ENCODE results near the gene TYSND1.

Gene TYSND1

GRCh38 chr10:70122742-70123141 lies 23.8 kb downstream of the TYSND1 start:
- no peak; the same call in 1 of the 2 replicates for TF ChIP-seq MYC (IDR thresholded peaks at IDR 0.05; ENCODE audit: low read depth, low read length)
- TF ChIP-seq, protein P1, sequence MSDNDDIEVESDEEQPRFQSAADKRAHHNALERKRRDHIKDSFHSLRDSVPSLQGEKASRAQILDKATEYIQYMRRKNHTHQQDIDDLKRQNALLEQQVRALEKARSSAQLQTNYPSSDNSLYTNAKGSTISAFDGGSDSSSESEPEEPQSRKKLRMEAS (IDR thresholded peaks at IDR 0.05; ENCODE audit: low read depth, low read length) = no peak; the same call in 1 of the 2 replicates
- TF ChIP-seq, protein P2, sequence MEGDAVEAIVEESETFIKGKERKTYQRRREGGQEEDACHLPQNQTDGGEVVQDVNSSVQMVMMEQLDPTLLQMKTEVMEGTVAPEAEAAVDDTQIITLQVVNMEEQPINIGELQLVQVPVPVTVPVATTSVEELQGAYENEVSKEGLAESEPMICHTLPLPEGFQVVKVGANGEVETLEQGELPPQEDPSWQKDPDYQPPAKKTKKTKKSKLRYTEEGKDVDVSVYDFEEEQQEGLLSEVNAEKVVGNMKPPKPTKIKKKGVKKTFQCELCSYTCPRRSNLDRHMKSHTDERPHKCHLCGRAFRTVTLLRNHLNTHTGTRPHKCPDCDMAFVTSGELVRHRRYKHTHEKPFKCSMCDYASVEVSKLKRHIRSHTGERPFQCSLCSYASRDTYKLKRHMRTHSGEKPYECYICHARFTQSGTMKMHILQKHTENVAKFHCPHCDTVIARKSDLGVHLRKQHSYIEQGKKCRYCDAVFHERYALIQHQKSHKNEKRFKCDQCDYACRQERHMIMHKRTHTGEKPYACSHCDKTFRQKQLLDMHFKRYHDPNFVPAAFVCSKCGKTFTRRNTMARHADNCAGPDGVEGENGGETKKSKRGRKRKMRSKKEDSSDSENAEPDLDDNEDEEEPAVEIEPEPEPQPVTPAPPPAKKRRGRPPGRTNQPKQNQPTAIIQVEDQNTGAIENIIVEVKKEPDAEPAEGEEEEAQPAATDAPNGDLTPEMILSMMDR (IDR thresholded peaks at IDR 0.05; ENCODE audit: low read depth, low read length) = no peak
- no peak for TF ChIP-seq POLR2A (IDR thresholded peaks at IDR 0.05; ENCODE audit: extremely low read depth, insufficient read length)

GRCh38 chr10:70121281-70121949 lies 25.1 kb downstream of the TYSND1 start:
- TF ChIP-seq, protein P2 (IDR thresholded peaks at IDR 0.05; ENCODE audit: low read depth, low read length) = no peak
- no peak for TF ChIP-seq POLR2A (IDR thresholded peaks at IDR 0.05; ENCODE audit: extremely low read depth, insufficient read length)
- TF ChIP-seq, protein P1 (IDR thresholded peaks at IDR 0.05; ENCODE audit: low read depth, low read length) = no peak
- no peak for TF ChIP-seq MYC (IDR thresholded peaks at IDR 0.05; ENCODE audit: low read depth, low read length)
- H3K4me3 ChIP-seq (ENCODE audit: low read depth, low read length) = no peak overlapping the region
- DNase-seq (ENCODE audit: low read depth) = no peak

More at GRCh38 chr10:70122742-70123141, 23.8 kb downstream of the TYSND1 start:
- no peak overlapping the region for H3K4me3 ChIP-seq (ENCODE audit: low read depth, low read length)
- peak; percentile 94 for DNase-seq (ENCODE audit: low read depth)

- H3K4me3 ChIP-seq (ENCODE audit: low read depth, low read length) = no peak overlapping the region
- DNase-seq (ENCODE audit: low read depth) = no peak
- TF ChIP-seq, protein P1 (IDR thresholded peaks at IDR 0.05; ENCODE audit: low read depth, low read length) = no peak
- TF ChIP-seq POLR2A (IDR thresholded peaks at IDR 0.05; ENCODE audit: extremely low read depth, insufficient read length) (no peak), MYC (IDR thresholded peaks at IDR 0.05; ENCODE audit: low read depth, low read length) (no peak)
- TF ChIP-seq, protein P2 (IDR thresholded peaks at IDR 0.05; ENCODE audit: low read depth, low read length) = no peak
Observed at GRCh38 chr10:70120417-70120816, 26.1 kb downstream of the TYSND1 start.

GRCh38 chr10:70119623-70120022 lies 26.9 kb downstream of the TYSND1 start:
- no peak overlapping the region for H3K4me3 ChIP-seq (ENCODE audit: low read depth, low read length)
- TF ChIP-seq, protein P1 (IDR thresholded peaks at IDR 0.05; ENCODE audit: low read depth, low read length) = no peak
- TF ChIP-seq POLR2A (IDR thresholded peaks at IDR 0.05; ENCODE audit: extremely low read depth, insufficient read length) = no peak
- TF ChIP-seq, protein P2 (IDR thresholded peaks at IDR 0.05; ENCODE audit: low read depth, low read length) = no peak
- no peak for TF ChIP-seq MYC (IDR thresholded peaks at IDR 0.05; ENCODE audit: low read depth, low read length)
- DNase-seq (ENCODE audit: low read depth) = no peak

- no peak for DNase-seq (ENCODE audit: low read depth)
- H3K4me3 ChIP-seq (ENCODE audit: low read depth, low read length) = no peak overlapping the region
- TF ChIP-seq, protein P2 (IDR thresholded peaks at IDR 0.05; ENCODE audit: low read depth, low read length) = no peak
- TF ChIP-seq MYC (IDR thresholded peaks at IDR 0.05; ENCODE audit: low read depth, low read length) (no peak), POLR2A (IDR thresholded peaks at IDR 0.05; ENCODE audit: extremely low read depth, insufficient read length) (no peak)
- TF ChIP-seq, protein P1 (IDR thresholded peaks at IDR 0.05; ENCODE audit: low read depth, low read length) = no peak
Observed at GRCh38 chr10:70119197-70119596, 27.3 kb downstream of the TYSND1 start.
